Central memory CD4-positive, alpha-beta T cell (primary cell): ENCODE measurements around the gene ST6GALNAC3.

ENCODE experiments used
- DNase-seq: peaks from one replicate; pipeline ENCODE4 v3.0.0; 2022

Gene ST6GALNAC3

DNA sequence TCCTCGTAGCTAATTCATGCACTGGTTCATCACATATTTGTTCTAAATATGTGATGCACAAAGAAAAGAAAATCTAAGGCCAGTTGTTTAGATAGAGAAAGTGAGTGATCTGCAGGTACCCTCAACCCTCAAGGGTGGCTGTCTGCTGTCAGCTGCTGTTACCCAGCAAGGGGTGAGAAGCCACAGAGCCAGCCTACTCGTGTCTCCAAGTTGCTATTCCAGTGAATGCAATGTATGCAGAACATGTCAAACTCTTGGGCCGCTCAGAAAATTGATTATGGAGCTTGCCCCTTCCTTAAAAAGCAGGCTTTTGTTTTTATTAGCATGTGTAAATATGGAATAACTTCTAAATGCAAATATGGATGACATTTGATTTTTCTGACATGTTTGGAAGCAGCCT is 456.4 kb downstream of the ST6GALNAC3 start:
- DNase-seq, result no peak

GRCh38 chr1:76541618-76542017 is 467.1 kb downstream of the ST6GALNAC3 start:
- DNase-seq, result no peak

DNA sequence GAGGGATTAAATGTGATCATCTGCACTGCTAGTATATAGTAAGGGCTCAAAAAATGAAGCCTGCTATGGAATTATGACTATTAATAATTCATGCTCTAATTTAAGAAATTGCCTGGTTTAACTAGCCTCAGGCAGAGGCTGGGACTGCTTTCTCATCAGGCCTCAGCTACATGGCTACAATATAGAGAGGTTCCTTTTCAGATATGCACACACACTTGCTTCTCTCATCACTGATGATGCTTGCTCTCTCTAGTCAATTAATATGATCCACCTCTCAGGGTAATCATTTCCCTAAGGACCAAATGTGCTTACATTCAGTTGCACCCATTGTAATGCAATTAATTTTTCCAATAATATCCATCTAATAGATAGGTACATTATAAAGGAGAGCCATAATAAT is 467.8 kb downstream of the ST6GALNAC3 start:
- DNase-seq, result no peak

- DNase-seq, result no peak
Measured at GRCh38 chr1:76543495-76543894, 468.9 kb downstream of the ST6GALNAC3 start.

DNA sequence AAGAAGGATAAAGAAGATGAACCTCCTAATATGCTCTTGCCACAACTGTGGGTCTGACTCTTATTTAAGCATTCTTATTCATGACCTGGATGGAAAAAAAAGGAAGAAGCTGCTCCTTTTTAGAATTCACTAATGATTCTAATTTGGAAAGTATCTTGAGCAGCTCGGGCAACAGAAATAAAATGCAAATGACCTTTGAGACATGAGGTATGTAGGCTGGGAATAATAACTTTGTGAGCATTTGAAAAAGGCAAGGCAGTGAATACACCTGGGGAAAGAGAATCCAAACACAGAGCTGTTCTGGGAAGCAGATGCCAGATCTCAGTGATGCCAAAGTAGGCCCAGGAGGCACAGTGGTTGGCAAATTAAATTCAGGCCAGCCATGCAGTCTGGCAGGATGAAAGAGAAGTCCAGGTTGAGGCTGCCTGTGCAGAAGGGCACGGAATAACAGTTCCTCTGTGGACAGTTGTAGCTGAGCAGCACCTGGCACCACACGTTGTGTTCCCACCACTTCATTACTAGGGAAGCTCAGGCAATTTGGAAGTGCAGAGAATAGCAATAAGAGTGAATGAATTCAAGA is 471.9 kb downstream of the ST6GALNAC3 start:
- DNase-seq, result no peak

DNA sequence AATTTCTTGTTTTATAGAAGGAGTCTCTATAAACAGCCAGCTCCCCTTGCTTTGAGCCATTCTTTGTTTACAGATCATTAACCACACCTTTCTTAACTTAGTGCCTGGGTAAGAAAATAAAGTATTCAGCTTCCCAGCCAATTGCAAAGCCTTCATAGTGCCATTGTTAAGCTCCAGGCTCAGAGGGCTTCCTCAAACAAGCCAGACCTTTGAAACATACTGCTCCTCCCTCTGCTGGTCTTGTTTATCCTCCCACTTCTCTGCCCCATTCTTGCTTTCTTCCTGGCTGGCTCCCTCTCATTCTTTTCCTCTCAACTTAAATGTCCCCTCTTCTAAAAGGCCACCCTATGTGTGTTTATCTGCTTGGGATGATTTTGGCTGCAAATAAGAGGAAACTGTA is 473.4 kb downstream of the ST6GALNAC3 start:
- DNase-seq, result no peak

DNA sequence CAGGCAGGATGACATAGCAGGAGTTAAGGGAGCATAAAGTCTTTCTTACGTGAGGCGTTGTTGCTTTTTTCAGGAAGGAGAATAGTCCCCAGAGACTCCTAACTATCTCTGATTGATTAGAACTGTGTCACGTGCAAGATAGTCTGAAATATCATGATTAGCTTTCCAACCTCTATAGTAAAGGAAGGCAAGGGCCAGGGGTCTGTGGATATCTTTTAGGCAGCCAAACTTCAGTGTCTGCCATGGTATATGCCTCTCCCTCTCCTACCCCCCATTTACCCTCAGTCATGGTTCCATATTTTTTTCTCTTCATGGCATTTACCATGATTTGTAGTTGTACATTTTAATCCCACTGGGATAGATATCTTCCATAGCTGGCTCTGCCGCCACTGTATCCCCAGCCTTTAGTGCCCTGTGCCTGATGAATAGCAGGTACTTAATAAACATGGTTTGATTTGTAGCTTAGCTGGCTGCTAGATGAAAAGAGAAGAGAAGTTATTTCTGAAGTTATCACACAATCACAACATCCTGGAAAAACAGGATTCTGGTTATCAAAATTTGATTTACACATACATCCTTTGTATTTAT is 474.1 kb downstream of the ST6GALNAC3 start:
- no peak for DNase-seq

- DNase-seq, result no peak
Measured at GRCh38 chr1:76554283-76554682, 479.7 kb downstream of the ST6GALNAC3 start.

- DNase-seq, result no peak
Measured at GRCh38 chr1:76562292-76562691, 487.7 kb downstream of the ST6GALNAC3 start.

GRCh38 chr1:76568573-76569238 is 494.2 kb downstream of the ST6GALNAC3 start:
- no peak for DNase-seq

DNA sequence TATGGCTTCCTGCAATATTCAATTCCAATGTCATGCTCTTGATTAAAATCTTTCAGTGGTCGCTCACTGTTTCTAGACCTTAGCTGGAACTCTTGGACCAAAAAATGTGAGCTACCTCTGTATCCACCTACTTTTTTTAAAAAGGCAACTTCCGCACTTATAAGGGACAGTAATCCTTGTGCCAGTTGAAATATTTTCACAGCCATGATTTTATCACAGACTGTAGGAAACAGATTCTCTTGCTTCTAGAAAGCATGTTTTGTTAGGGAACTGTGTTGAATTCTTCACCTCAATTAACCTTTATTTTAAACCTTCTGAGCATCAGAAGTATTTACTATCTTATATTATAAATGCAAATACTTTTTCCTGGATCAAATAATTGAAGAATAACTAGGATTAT is 496.7 kb downstream of the ST6GALNAC3 start:
- no peak for DNase-seq

DNA sequence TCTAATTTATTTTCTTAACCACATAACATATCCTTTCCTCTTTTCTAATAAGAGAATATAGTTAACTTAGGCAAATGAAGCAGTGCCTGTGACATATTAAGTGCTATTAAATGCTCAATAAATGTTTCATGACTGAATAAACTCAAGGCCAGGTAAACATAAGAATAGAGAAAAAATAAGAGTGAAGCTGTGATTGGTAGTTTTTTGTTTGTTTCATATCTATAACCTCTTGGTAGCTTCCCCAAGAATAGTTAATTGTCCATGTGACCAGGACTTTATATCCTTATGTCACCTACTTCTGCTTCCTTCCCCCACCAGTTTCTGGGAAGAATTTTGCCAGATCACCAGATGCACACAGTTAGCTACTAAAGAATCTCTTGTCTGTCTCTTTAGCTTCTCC is 497.7 kb downstream of the ST6GALNAC3 start:
- DNase-seq, result no peak

- no peak for DNase-seq
Measured at GRCh38 chr1:76576876-76577524, 502.5 kb downstream of the ST6GALNAC3 start.

DNA sequence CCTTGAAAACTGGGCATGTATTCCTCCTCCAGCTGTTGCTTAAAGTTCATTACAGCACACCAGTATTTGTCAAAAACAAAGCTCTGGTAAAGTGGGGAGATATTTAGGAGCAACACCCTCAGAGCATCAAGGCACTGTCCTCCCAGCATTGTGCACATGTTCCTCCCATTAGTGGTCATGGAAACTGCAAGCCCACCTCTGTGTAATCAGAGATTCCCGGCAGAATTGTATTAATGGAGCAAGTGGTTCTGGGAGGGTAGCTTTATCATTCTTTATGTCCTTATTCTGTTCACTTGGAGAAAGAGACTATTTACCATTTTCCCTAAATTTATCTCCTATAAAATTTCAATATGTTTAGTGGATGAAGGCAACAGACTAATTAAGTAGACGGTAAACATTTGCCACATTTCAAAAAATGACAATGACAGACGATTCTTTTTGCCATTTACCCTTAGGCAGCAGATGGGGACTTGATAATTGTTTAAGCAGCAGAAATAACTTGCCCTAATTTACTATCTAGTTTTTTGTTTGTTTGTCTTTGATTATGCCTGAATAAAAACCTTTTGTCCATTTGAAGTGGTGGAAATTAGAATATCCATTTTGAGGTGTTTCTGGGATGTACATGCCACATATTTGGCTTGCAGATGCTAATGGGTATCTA is 503.1 kb downstream of the ST6GALNAC3 start:
- no peak for DNase-seq

GRCh38 chr1:76580206-76580605 is 505.7 kb downstream of the ST6GALNAC3 start:
- DNase-seq, result no peak

- DNase-seq, result no peak
Measured at GRCh38 chr1:76581712-76582111, 507.2 kb downstream of the ST6GALNAC3 start.

- no peak for DNase-seq
Measured at GRCh38 chr1:76583235-76583868, 508.8 kb downstream of the ST6GALNAC3 start.

- DNase-seq, result no peak
Measured at GRCh38 chr1:76583875-76584477, 509.4 kb downstream of the ST6GALNAC3 start.

GRCh38 chr1:76585980-76586674 is 511.6 kb downstream of the ST6GALNAC3 start:
- no peak for DNase-seq

DNA sequence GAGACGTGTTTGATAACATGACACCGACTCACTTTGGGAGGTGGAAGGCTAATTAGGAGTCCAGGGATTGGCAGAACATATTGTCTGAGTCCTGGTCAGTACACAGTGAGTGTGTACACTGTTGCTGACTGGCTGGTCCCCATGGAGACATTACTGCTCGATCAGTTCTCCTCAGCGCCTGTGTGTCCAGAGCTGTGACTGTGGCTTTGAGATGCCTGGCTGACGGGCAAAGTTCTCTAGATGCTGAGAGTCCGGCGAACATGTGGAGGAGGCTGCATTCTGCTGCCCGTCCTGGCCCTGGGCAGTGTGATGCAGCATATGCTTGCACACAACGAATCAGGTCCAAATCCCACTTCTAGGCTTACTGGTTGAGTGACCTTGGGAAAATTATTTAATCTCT is 512.7 kb downstream of the ST6GALNAC3 start:
- DNase-seq, result no peak

DNA sequence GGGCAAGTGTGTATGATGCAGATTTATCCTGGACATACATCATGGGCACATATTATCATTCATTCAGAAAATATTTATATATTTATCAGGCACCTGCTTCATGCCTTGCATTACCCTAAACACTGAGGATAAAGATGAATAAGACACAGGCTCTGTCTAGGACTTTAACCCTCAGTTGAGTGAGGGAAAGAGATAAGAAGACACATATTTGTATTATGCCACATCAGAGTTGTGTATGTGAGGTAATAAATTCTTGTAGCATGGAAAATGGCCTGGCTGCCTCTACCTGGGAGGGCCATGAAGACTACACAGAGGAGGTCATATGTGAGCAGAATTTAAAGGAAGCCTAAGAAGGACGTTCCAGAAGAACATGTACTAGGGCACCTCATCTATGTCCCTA is 516.9 kb downstream of the ST6GALNAC3 start:
- no peak for DNase-seq

DNA sequence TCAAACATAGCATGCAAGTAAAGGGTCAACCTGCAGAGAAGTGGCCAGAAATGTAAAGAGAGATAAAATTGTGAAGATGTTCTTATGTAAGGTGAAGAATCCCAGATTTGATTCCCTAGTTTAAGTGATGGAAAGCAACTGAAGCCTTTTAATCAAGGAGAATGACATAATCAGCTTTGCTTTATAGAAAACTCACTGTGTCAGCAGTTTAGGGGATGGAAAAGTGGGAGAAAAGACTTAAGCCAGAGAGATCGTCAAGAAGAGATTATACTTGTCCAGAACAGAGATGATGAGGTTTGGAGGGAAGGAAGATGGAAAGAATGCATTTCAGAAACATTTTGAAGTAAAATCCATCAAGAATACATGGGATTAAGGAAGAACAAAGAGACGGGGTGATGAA is 517.4 kb downstream of the ST6GALNAC3 start:
- DNase-seq, result no peak
